ENCODE results near the gene SLC43A3. TPM values are rescaled to one million over a fixed set of nuclear protein-coding genes. Genes with fewer than 3 reads are reported as not detected.

SLC43A3 gene
- total and polyA plus RNA-seq, 12 donors: 12.1 to 36.2 (median 19.8) TPM

DNA sequence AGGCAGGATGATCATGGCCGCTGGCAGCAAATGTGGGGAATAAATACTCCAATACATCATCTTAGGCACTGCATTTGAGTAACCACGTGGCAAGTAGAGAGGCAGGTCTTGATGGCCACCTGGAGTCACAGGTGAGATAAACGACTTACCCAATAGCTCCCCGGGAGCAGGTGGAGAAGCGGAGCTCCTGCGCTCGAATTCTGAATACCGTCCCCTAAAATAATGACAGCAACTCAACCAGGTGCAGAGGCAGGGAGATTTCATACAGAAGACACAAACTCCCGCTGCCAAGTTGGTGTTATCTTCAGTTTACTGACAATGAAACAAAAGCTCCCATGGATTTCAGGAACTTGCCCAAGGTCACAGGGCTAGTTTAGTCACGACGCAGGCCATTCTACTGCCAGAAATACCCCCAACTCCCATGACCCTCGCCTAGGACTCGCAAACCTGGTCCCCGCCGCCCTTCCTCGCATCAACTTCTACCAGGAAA, 437 bp downstream of the SLC43A3 start:
- no peak for TF ChIP-seq CTCF (IDR thresholded peaks at IDR 0.05)
- intact Hi-C loops (cut with DNase I): loop anchor here in 1 of 10 donors (5.0 kb wide), 1 partner anchor 79 kb away; no protein-coding TSS in a partner anchor
- no peak for DNase-seq
- Histone ChIP-seq H3K36me3 (peaks cover 0 to 38% (median 8%) of the 10 kb centered on the region in 9 donors), H3K4me3 (peak overlapping the region; percentile 27 to 72 (median 63)), H3K4me1 (peaks cover 32 to 82% (median 58%) of the 10 kb centered on the region in 9 donors), H3K9me3 (no peaks in the 10 kb centered on the region), H3K27ac (peak overlapping the region; percentile 66 to 97 (median 95)), H3K27me3 (no peaks in the 10 kb centered on the region)
- WGBS, 2 donors: 20 to 26% methylated on average over 16 of the region's 16 CpGs
- peak in 1 of 8 donors; percentile 2 for ATAC-seq

GRCh38 chr11:57425565-57426438, 1.1 kb downstream of the SLC43A3 start:
- Histone ChIP-seq H3K9me3 (no peaks in the 10 kb centered on the region), H3K4me1 (peaks cover 32 to 82% (median 58%) of the 10 kb centered on the region in 9 donors), H3K27ac (peak overlapping the region; percentile 66 to 97 (median 95)), H3K4me3 (peak overlapping the region in 9 of 10 donors; percentile 35 to 72 (median 65)), H3K36me3 (peaks cover 0 to 45% (median 14%) of the 10 kb centered on the region in 9 donors), H3K27me3 (no peaks in the 10 kb centered on the region)
- DNase-seq (peak; percentile 64 to 69), ATAC-seq (peak; percentile 12 to 63 (median 38))
- intact Hi-C loops (cut with DNase I): loop anchor here in 1 of 10 donors (5.0 kb wide), 1 partner anchor 79 kb away; no protein-coding TSS in a partner anchor
- WGBS, 2 donors: 31 to 48% methylated on average over 15 of the region's 15 CpGs
- TF ChIP-seq CTCF (IDR thresholded peaks at IDR 0.05): no peak

DNA sequence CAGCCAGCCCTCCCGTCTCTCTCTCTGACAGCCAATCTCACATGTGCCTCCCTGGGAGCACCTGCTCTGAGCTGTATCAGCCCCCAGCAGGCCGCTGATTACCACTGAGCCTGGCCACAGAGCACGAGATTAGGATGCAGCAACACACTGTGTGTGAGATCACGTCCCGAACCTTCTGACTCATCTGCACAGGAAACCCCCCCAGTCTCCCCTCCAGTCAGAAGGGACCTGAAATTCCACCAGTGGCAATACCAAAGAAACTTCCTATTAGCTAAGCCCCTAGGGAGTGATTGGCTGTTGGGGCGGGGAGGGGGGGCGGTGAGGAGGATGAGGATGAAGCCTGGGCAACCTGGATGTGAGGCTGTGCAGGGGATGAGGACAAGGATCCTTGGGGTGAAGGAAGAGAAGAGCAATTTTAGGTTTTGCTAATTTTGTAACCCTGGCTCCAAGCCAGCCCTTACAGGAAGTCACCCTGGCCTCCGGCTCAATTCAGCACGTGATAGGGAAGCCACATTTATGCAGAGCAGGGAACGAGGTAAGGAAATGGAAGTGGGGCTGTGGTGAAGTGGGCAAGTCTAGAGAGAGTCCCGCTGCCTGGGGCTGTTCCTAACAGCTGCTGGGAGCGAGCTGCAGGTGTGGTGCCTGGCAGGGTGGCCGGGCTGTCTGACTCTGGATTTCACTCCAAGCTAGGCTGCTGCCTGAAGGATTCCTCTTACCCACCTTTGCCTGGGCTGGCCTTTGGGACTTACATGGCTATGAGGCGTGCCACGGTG, 1.9 kb downstream of the SLC43A3 start:
- peak overlapping the region in 8 of 10 donors; percentile 2 to 72 (median 66) for H3K4me3 ChIP-seq
- intact Hi-C loops (cut with DNase I): loop anchor here in 2 of 10 donors (5.0 kb wide), 2 partner anchors 73 to 78 kb away; no protein-coding TSS in a partner anchor
- ATAC-seq (peak; percentile 59 to 87 (median 77)), DNase-seq (peak; percentile 57 to 85)
- 35 to 42% methylated on average over 15 of the region's 15 CpGs for WGBS, 2 donors
- peaks cover 0 to 53% (median 21%) of the 10 kb centered on the region in 9 donors for H3K36me3 ChIP-seq
- no peaks in the 10 kb centered on the region for H3K9me3 ChIP-seq
- no peaks in the 10 kb centered on the region for H3K27me3 ChIP-seq
- no peak for TF ChIP-seq CTCF (IDR thresholded peaks at IDR 0.05)
- H3K4me1 ChIP-seq: peaks cover 32 to 82% (median 54%) of the 10 kb centered on the region in 9 donors
- H3K27ac ChIP-seq: peak overlapping the region; percentile 66 to 97 (median 95)
